Body of pancreas (tissue), 4 donors: ENCODE results near the gene EAF1.
A peak's percentile ranks its signal among the peaks of the same experiment; 100 is the strongest.

Experiments used
- POLR2A ChIP-seq, 3 donors: fragments of 450-650 bp; IDR thresholded peaks; one replicate each; pipeline ENCODE4 v1.6.1; 2016; ENCODE audit warnings: antibody characterized with exemption in 3 of 3, mild to moderate bottlenecking in 2 of 3
- TF ChIP-seq, protein P1 (sequence below), 7 experiments: fragments of 450-650 bp in 4 of 7; fragments of 200-600 bp in 3 of 7; sonication (generic) in 3 of 7; IDR thresholded peaks; one replicate each; pipeline ENCODE4 v1.5.1; 2016 to 2019; ENCODE audit warnings: antibody characterized with exemption in 7 of 7

DNA sequence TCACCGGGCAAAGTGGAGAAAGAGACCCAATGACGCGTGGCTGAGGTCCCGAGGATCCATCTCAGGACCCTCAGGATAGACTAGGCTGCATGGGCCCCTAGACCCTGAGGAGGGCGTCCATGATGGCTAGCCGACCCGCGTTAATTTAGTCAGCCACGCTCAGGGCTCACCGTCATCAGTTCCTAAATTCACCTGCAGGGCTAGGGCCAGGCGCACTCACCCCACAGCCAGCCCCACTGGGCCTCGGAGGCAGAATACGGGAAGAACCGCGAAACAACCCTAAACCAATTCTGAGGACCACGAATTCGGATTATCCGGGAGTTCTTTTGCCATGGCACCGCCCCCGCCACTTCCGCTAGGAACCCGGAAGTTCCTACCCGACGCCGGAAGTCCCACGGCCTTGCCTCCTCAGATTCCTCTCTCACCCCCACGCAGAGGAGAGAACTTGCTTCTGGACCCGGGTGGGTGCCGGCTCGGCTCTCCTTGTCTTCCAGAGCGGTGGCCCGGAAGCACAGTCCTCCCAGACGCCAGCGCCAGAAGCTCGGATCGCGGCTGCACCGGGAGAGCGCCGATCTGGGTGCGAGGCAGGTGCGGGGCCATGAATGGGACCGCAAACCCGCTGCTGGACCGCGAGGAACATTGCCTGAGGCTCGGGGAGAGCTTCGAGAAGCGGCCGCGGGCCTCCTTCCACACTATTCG is at the start of gene EAF1, which contains the start of gene METTL6:
- TF ChIP-seq, protein P1, sequence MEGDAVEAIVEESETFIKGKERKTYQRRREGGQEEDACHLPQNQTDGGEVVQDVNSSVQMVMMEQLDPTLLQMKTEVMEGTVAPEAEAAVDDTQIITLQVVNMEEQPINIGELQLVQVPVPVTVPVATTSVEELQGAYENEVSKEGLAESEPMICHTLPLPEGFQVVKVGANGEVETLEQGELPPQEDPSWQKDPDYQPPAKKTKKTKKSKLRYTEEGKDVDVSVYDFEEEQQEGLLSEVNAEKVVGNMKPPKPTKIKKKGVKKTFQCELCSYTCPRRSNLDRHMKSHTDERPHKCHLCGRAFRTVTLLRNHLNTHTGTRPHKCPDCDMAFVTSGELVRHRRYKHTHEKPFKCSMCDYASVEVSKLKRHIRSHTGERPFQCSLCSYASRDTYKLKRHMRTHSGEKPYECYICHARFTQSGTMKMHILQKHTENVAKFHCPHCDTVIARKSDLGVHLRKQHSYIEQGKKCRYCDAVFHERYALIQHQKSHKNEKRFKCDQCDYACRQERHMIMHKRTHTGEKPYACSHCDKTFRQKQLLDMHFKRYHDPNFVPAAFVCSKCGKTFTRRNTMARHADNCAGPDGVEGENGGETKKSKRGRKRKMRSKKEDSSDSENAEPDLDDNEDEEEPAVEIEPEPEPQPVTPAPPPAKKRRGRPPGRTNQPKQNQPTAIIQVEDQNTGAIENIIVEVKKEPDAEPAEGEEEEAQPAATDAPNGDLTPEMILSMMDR (IDR thresholded peaks at IDR 0.05), result peak in 3 of 7 experiments; percentile 25 to 35 (median 32)
- peak in 2 of 3 donors; percentile 55 to 59 for TF ChIP-seq POLR2A (IDR thresholded peaks at IDR 0.05)
